HG03571 (cell line): Measurements from ENCODE around the gene KCTD7.
"Not testable (repeated sequence)": the region's sequence is repeated elsewhere in the genome, so short reads cannot be mapped to it uniquely, and the experiment has no call there.

Experiments used
- ATAC-seq: cut with Tn5 transposase; IDR thresholded peaks from one replicate; pipeline ENCODE4 v1.9.1; 2021; ENCODE audit not compliant: unreplicated experiment

The KCTD7 gene

DNA sequence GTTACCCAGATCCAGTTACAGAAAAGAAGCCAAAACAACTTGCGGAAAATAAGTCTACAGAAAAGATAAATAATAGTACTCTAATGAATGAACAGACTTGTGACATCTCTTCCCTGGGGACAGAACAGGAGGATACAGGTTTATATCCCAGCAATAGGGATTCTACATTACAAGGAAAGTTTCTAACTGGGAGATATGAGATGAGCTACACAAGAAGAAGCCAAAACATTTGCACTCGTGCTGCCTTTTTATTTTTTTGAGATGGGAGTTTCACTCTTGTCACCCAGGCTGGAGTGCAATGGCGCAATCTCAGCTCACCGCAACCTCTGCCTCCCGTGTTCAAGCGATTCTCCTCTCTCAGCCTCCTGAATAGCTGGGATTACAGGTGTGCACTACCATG, 22.3 kb downstream of the KCTD7 start:
- not testable (repeated sequence) for ATAC-seq

DNA sequence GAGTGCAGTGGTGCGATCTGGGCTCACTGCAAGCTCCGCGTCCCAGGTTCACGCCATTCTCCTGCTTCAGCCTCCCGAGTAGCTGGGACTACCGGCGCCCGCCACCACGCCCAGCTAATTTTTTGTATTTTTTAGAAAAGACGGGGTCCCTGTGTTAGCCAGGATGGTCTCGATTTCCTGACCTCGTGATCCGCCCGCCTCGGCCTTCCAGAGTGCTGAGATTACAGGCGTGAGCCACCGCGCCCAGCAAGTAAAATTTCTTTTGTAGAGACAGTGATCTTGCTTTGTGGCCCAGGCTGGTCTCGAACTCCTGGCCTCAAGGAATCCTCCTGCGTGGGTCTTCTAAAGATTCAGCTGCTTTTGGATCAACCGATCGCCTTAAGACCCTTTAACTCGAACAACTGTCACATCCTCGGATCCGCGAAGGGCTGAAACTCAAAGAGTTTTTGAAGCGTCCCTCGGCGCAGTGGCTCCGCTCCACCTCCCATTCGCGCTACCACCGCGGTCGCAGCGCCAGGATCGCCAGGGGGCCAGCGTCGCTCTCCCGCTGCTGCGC, 25.1 kb downstream of the KCTD7 start:
- not testable (repeated sequence) for ATAC-seq

- ATAC-seq = peak; percentile 85
Measured at GRCh38 chr7:66654275-66655112, 25.8 kb downstream of the KCTD7 start.

DNA sequence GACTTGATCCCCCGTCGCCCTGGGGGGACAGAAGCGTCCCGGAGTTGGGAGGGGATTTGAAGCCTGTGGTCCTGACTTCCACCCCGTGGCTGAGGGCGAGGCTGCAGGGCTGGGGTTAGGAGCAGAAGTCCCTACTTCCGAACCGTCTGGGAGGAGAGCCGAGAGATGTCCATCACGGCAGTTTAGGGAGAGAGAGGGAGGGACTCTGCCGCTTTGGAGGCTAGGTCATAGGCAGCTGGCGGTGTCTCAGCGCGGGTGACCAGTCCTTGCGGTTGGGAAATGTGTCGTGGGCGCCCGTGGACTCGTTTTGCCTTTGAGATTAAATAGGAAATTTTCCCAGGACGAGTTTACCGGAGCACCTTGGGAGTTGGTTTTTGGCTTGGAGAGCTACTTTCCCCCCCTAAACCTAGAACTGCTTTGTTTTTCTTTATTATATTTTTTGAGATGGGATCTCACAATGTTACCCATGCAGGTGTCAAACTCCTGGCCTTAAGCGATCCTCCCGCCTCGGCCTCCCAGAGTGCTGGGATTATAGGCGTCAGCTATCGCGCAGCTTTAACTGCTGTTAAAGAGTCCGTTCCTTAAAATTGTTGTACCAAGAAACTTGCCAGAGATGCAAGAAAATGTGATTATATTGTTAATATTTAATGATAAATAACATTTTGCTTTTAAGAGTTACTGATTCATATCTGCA, 26.6 kb downstream of the KCTD7 start:
- peak; percentile 8 for ATAC-seq

GRCh38 chr7:66655826-66656485, 27.3 kb downstream of the KCTD7 start:
- ATAC-seq = not testable (repeated sequence)

GRCh38 chr7:66657798-66658197, 29.1 kb downstream of the KCTD7 start:
- ATAC-seq = no peak

DNA sequence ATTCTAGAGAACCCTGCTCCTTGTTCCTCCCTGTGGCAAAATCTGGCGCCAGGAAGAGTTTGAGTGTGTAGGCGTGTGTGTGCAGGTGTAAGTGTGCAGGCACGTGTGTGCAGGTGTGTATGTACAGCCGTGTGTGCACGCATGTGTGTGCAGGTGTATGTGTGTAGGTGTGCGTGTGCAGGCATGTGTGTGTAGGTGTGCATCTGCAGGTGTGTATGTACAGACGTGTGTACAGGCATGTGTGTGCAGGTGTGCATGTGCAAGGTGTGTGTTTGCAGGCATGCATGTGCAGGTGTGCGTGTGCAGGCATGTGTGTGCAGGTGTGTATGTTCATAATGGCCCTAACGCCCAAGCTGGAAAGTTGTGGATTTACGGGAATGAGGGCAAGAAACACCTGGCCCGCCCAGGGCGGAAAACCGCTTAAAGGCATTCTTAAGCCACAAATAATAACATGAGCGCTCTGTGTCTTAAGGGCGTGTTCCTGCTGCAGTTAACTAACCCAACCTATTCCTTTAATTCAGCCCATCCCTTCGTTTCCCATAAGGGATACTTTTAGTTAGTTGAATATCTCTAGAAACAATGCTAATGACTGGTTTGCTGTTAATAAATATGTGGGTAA, 34.1 kb downstream of the KCTD7 start:
- ATAC-seq = no peak

DNA sequence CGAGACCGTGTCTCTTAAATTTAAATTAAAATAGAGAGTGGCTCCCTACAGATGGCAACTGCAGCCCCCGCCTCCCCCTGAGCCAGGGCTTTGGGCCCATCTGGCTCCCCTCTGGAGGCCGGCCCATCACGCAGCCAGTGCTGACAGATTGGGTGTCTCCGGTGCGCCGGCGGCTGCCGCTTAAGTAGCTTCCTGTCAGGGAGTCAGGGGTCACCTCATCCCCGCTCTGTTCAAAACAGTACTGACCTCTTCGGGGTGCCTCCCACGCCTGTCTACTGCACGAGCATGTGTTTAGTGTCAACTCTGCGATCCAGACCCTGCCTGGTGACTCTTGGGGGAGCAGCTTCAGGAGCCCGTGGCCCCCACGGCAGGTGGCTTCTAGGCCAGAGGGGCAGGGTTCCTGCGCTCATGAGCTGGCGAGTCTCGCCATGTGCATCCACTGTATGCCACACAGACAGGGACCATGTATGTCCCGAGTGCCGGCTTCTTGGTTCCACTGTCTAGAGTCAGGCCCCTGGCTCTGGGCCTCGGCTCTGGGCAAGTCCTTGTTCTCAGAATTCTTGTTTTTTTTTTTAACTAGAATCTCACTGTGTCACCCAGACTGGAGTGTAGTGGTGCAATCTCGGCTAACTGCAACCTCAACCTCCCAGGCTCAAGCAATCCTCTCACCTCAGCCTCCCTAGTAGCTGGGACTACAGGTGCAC, 36.1 kb downstream of the KCTD7 start:
- no peak for ATAC-seq

GRCh38 chr7:66666313-66666952, 37.8 kb downstream of the KCTD7 start:
- no peak for ATAC-seq

GRCh38 chr7:66667023-66667728, 38.5 kb downstream of the KCTD7 start:
- no peak for ATAC-seq

DNA sequence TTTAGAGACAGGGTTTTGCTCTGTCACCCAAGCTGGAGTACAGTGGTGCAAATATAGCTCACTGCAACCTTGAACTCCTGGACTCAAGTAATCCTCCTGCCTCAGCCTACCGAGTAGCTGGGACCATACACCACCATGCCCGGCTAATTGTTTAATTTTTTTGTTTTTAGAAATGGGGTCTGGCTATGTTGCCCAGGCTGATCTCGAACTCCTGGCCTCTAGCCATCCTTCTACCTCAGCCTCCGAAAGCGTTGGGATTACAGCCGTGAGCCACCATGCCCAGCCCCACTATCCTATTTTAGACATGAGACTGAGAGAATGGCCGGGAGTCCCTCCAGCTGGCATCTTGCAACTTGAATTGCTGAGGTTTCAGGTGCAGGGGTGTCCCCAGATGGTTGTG, 39.4 kb downstream of the KCTD7 start:
- no peak for ATAC-seq

DNA sequence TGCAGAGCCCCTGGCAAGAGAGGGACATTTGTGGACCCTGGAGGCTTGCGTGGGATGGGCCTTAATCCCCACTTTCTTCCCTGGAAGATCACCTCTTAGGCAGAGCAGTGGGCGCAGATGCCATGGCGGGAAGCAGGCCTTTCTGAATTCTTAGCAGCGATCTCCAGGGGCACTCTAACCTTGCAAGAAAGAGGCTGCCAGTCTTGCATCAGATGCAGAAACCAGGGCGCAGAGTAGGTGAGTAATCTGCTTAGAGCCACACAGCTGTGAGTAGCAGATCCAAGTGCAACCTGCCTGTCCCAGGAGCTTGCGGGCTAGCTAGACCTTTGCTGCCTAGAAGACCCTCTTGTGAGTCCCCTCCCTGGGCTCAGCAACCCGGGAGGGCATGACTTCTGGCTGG, 40.0 kb downstream of the KCTD7 start:
- no peak for ATAC-seq

GRCh38 chr7:66669088-66669487, 40.4 kb downstream of the KCTD7 start:
- ATAC-seq = no peak

DNA sequence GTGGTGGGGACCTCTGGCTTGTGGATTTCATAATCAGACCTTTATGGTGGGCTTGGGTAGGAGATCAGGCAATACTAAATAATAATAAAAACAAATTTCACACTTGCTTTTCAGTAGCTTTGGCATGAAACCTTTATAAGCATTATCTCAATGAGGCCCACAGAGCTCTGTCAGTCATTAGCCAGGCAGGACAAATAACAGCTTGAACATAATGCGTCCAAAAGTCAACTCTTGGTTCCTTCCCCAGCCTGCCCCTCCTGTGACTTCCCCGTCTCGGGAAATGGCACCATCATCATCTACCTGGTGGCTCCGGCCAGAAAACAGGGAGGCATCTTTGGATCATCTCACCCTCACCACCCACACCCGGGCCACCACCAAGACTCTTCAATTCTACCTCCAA, 40.8 kb downstream of the KCTD7 start:
- ATAC-seq = no peak

DNA sequence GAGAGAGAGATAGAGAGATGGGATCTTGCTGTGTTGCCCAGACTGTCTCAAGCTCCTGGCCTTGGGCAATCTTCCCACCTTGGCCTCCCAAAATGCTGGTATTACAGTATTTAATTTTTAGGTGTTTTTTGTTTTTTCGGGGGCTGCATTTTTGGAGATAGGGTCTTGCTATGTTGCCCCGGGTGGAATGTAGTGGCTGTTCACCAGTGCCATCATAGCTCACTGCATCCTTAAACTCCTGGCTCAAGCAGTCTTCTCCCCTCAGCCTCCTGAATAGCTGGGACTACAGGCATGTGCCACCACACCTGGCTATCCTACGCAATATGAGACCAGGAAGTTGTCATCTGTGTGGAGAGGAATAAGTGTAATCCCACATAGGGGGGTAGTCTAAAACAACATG, 42.4 kb downstream of the KCTD7 start:
- no peak for ATAC-seq

DNA sequence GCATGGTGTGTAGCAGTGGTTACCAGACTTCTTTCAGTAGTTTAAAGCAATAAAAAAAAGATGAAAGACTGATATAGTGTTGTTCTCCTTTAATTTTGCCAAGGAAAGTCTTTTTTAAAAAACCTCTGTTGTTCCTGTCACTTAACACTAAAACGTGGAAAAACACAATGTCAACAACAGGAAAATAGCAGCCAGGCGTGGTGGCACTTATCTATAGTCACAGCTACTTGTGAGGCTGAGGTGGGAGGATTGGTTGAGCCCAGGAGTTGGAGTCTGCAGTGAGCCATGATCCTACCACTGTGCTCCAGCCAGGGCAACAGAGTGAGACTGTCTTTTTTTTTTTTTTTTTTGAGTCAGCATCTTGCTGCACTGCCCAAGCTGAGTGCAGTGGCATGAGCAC, 42.8 kb downstream of the KCTD7 start:
- ATAC-seq = not testable (repeated sequence)

GRCh38 chr7:66672432-66673123, 43.9 kb downstream of the KCTD7 start:
- ATAC-seq = not testable (repeated sequence)

DNA sequence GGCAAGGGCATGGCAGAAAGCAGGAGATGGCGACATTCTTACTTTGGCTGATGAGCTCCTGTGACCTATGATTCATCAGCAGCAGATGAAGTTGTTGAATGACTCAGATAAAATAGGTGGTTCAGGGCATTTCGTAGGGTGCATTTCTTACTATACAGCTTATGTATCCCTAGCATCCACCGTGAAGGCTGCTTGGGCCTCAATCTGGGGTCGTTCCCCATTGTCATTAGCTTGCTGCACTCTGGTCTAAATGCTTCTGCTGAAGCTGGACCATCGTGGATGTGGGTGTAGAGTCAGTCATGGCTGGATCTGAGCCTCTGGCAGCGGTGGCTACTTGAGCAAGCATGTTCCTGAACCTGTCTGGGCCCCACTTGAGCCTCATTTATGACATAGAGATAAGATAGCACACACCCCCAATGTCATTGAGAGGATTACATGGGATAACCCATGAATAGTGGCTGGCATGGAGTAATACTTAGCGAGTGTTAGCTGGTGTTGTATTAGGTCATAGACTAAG, 44.5 kb downstream of the KCTD7 start:
- not testable (repeated sequence) for ATAC-seq
